Measurements from ENCODE around the gene CAMSAP1.
A peak's percentile ranks its signal among the peaks of the same experiment; 100 is the strongest.

The CAMSAP1 gene

DNA sequence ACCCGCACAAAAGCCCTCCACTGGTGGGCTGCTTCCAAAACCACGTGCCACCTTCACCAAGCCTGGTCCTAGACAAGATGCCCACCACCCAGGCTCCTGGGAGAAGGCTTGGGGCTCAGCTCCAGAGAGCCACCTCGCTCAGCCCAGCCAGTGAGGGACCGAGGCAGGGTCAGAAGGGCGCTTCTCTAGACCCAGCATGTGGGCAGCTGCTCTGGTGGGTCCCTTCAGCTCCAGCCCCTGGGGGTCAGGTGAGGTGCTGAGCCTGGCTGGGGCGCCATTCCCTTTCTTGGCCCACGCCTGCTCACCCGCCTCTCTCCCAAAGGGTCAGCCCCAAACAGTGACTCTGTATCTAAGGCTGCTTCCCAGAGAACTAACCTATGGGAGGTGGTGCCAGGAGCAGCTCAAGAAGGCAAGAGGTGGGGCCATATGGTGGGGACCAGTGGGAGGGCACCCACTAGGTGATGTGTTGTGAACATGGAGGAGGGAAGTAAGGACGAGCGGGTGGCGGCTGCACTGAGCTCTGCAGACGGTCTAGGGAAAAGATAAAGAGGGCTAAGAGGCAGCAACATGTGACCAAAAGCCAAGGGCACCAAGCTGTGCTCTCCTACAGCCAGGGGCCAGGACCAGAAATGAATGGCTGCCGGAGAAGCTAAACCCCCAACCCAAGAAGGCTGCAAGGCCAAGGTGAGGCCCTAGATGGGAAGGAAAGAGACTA is 79.3 kb downstream of the CAMSAP1 start:
- no peak for DNase-seq

DNA sequence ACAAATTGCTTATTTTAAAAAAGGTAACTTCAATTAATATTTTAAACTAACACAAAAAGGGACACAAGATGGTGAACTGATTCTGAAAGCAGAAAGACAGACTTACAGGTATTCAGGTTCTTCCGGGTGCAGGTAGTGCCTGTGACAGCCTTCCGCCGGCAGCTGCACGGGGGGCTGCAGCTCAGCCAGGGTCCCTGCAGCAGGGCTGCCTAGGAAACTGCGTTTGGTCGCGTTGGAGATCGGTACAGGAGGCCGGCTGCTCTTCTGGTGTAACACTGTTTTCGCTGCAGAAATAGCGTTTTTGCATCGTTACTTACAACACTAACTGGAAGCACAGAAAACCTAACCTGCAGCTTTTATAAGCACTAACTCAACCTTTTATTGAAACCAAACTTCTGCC is 80.0 kb downstream of the CAMSAP1 start:
- no peak for DNase-seq

DNA sequence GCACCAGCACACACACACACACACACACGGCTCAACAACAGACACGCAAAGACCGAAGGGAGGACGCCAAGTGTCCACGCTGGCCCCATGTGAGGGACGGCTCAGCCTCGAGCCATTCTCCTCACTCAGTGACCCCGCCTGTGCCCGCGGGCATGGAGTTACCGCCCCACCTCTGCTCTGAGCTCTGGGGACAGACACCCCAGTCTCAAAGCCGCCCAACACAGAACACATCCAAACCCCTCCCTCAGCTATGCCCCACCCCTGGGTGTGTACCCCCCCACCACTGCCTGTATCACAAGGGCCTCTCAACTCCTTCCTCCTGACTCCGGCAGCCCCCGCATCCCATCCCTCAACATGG is 81.2 kb downstream of the CAMSAP1 start:
- DNase-seq, result no peak

DNA sequence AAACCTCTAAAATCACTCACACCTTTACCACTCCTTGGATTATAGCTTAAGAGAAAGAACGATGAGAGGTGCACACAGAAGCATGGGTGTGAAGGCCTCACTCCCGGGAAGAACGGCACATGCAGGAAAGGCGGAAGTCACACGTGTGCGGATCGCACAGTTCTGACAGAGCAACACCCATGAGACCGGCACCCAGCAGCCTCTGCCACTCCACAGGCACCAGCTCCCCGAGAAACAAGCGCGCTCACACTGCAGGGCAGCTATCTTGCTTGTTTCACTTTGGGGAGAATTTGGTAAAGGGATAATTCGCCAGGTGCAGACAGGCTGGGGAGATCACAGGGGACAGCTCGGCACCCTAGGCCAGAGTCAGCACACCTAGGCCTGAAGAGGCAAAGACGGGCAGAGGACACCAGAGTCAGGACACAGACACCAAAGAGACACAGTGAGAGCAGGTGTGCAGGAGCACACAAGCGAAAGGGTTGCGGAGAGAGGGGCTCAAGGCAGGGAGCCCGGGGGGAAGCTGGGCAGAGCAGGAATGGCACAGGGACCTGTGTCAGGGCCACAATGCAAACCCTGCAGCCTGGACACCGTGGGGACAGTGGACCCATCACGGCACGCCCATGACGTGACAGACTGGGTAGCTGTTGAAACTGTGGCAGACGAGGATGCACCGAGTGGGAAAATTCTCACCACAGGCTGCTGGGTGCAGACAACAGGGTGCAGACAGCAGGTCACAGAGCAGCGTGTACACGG is 81.7 kb downstream of the CAMSAP1 start:
- DNase-seq, result no peak

- no peak for DNase-seq
Observed at GRCh38 chr9:135823036-135823435, 84.3 kb downstream of the CAMSAP1 start.

- DNase-seq, result no peak
Observed at GRCh38 chr9:135822374-135822755, 85.0 kb downstream of the CAMSAP1 start.

- no peak for DNase-seq
Observed at GRCh38 chr9:135821733-135822373, 85.5 kb downstream of the CAMSAP1 start.

DNA sequence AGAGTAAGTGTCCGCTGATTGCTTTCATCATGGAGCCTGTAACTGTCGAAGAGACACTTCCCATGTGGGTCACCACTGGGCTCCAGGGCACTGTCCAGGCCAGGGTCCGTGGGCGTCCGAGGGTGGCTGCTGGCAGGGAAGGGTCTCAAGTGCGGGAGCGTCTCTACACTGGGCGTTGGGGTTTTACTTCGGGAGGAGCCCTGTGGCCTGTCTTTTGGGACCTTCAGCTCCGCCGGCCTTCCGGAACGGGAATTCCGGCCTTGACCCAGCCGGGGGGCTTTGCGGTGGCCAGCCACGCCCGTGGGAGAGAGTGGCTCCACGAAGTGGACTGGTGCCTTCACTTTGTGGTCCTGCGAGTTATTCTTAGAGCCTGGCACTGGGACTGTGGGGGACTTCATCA is 86.2 kb downstream of the CAMSAP1 start:
- no peak for DNase-seq

GRCh38 chr9:135820661-135821060 is 86.7 kb downstream of the CAMSAP1 start:
- DNase-seq, result no peak

- no peak for DNase-seq
Observed at GRCh38 chr9:135819905-135820304, 87.4 kb downstream of the CAMSAP1 start.

DNA sequence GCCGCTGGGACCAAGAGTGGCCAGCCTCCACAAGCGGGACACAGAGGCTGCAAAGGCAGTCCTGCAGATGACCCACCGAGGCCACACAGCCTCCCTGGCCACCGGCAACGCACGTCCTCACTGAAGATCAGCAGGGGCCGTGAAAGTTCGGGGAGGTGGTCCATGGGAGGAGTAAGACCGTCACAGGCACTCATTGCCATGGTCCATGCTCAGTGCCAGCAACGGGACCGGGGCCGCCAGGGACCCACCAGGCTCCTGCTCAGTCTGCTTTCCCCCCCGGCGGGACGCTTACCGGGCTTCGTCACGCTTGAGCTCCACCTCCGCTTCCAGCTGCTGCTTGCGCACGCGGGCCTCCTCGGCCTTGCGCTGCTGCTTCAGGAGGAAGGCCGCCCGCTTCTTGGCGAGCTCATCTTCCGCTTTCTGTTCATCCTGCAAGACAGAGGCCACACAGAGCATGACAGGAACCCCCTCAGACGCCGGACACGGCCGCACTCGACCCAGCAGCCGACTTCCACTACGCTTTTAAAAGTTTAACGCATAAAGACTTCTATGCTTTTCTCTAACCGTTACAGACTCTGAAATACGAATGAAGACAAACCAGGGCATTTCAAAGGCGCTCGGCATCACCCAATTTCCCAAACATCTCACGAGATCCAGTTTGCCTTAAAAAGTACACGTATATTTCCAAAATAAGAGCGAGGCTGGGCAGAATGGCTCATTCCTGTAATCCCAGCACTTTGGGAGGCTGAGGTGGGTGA is 88.4 kb downstream of the CAMSAP1 start:
- no peak for DNase-seq

DNA sequence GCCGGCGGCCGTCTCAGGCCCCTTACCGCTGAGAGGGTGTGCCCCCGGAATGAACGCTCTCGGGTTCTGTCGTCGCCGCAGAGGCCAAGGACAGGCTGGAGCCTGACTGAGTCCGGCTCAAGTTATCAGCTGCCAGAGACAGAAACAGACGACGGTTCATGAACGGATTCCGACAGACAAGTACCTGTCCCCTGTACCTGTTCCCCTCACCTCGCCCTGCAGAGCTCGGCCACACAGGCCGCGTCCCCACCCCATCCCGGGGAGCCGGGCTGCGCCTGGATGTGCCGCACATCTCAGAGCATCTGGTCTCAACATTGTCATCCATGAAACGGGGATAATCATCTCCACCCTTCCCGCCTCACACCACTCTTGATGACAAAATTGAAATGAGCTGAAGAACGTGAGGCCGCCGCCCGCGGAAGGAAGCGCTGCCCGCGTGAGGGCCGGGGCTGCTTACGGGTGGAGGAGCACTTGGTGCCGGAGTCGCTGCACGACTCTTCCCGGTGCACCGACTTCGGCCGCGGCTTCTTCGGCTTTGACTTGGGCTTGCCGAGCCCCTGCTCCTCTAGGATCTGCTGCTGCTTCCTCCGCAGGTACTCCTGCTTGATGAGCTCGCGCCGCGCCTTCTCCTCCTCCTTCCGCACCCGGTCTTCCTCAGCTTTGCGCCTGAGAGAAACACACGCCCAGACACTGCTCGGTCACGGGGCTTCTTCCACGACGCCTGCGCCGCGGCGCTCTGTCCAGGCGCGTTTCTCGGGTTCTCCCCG is 89.2 kb downstream of the CAMSAP1 start:
- DNase-seq, result no peak

DNA sequence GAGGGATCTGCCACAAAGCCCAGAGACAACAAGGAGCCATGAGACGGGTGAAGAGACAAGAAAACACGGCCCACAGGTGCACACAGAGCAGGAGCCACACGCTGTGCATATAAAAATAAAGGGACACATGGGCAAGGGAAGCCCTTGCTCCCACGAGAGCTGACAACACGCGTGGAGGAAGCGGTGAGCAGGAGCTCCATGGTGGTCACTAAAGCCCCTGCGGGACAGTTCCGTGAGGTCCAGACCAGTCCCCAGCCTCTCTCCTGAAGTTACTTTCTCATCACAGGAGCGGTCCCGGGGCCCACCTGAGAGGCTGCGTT is 90.7 kb downstream of the CAMSAP1 start:
- no peak for DNase-seq

- no peak for DNase-seq
Observed at GRCh38 chr9:135815830-135816650, 91.3 kb downstream of the CAMSAP1 start.

GRCh38 chr9:135815413-135815812 is 91.9 kb downstream of the CAMSAP1 start:
- no peak for DNase-seq

DNA sequence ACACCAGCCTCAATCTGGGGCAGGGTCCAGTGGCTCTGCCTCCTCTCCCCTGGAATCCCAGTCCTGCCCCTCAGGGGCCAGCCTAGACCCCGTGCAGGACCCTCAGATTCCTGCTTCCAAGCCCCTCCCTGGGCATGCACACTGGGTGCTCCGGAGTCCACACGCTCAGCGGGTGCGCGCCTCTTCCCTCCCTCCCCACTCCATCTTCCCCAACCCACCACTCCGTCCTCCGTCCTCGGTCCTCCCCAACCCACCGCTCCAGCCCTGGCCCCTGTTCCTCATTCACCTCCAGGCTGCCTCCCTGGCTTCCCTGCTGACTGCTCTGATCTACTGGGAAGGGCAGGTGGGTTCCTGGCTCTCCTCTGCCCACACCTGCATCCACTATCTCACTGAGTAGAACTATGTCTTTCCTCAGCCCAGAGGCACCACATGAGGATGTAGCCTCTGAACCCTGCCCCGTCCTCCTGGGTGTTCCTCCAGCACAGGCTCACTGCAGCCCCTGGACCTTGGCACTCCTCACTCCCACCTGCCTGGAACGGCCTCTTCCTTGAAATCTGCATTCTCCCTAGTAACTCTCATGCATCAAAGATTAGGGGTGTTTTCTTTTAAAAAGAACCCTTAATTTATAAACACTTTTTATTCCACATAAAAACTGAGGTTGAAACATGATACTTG is 92.8 kb downstream of the CAMSAP1 start:
- no peak for DNase-seq

DNA sequence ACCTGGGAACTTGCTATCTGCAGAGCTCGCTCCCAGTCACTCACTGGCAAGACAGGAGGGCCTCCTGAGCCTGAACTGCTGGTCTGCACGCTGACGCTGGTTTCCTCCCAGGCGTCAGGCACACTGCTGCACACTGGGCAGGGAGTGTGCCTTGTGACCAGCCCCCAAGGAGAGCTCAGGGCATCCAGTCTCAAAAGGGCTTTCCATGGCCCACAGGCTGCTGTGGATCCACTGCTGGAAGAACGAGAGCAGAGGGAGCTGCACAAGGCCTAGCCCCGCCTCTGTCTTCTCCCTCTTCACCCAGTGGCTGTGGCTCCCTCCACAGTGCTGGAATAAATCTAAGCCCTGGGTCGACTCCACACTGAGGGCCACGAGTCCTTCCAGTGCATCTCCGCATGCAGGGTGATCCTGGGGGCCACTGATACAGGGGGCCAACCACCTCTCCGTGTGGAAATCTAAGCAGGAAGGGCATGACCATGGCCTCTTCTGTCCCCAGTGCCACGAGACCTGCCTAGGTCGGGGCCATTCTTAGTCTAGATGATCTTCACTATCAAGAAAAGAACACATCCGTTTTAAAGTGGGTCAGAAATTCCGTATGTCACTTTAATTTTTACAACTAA is 93.6 kb downstream of the CAMSAP1 start:
- no peak for DNase-seq

- no peak for DNase-seq
Observed at GRCh38 chr9:135812961-135813360, 94.4 kb downstream of the CAMSAP1 start.

DNA sequence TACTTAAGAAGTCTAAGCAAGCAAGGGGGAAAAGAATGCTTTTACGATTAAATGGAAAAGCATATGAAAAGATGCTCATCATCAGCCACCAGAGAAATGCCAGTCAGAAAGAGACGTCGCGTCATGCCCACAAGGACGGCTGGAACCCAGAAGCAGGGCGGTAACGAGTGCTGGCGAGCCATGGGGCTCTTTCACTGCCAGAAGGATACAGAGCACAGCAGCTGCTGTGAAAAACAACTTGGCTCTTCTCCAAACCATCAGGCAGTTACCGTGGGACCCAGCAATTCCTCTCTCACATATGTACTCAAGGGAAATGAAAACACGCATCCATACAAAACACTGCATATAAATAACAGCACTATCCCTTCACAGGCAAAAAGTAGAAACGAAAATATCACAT is 95.5 kb downstream of the CAMSAP1 start:
- DNase-seq, result peak; percentile 69

DNA sequence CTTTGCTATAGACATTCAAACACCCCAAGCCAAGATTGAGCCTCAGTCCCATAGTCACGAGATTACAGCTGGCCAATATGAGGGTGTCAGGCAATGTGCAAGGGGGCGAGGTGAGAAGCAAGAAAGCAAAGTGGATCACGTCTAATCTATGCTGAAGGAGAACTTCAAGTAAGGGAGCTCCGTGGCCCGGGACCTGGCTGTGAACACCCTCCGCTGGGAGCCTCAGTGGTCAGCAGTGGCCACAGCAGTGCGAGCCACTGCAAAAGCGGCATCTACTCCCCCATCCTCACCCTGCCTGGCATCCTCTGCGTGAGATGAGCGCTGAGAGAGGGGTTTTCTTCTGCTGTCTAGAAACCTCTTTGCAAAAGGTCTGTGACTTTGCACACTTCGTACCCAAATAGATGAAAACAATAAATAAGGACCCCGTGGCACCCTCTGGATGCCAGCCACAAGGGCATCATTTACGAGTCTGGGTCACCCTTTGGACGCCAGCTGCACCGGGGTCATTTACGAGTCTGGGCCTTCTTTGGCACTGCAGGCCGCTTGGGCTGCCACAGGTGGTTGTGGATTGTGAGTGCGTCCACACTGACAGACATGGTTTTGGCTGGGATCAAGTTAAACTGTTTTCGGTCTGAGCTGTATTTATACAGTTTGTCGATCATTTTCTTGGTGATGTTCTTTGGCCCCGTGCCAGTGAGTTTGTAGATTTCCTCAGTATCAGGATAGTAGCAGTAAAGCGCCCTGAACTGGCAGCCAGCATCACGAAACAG is 96.4 kb downstream of the CAMSAP1 start:
- DNase-seq, result no peak

Measured in DMS 273 treated with DMSO at 0.1 percent for 48 hours (cell line).